GM12801 (cell line): Measurements from ENCODE around the gene TSPOAP1.

ENCODE experiments used
- CTCF ChIP-seq: IDR thresholded peaks from one replicate; pipeline ENCODE4 v1.5.1; 2011; ENCODE audit warnings: control low read depth; ENCODE audit not compliant: insufficient read length; ENCODE audit errors: extremely low read depth

The TSPOAP1 gene

GRCh38 chr17:58373003-58373402 is 44.4 kb upstream of the TSPOAP1 start:
- TF ChIP-seq CTCF = no peak

GRCh38 chr17:58371300-58371950 is 42.8 kb upstream of the TSPOAP1 start:
- no peak for TF ChIP-seq CTCF

DNA sequence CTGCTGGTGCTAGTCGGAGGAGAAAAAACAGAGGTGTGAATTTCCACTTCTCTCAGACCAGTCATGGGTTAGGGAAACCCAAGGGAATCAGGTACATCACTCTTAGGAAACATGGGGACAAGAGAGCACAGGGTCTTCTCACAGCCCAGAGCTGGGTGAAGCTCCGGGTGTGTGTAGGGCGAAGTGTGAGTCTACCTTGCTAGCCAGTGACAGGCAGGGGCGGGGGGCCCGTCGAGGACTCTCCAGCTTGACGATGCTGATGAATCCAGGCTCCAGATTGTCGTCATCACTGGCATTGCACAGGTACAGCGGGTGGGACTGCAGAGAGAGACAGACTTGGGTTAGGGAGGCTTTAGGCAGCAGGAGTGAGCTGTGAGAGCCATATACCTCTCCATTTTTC is 42.1 kb upstream of the TSPOAP1 start:
- TF ChIP-seq CTCF = no peak

- no peak for TF ChIP-seq CTCF
These were observed 41.7 kb upstream of the TSPOAP1 start for GRCh38 chr17:58370309-58370708.

GRCh38 chr17:58369214-58370031 is 40.8 kb upstream of the TSPOAP1 start:
- no peak for TF ChIP-seq CTCF

- TF ChIP-seq CTCF = no peak
These were observed 40.2 kb upstream of the TSPOAP1 start for GRCh38 chr17:58368860-58369213.

DNA sequence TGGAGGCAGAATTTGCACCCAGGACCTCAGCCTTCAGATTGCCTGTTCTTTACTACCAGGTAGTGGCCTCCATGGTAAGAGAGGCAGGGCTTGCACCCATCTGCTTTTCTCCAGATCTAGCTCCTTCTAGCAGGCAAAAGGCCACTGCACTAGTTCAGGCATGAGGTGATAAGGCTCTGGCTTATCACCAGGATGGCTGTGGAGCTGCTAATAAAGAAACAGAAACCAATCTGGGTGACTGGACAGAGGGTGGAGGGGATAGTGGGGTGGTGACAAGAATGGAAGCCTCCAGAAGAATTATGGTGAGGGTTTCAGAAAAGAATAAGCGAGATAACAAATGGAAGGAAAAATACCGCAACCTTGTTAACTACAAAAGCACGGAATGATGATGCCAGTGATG is 38.9 kb upstream of the TSPOAP1 start:
- TF ChIP-seq CTCF = no peak
